GM19099 (cell line): ENCODE measurements around the gene COL5A2.

ENCODE experiments used
- POLR2A ChIP-seq: IDR thresholded peaks from 3 replicates; pipeline ENCODE4 v1.6.1; 2011; ENCODE audit warnings: low read depth; ENCODE audit not compliant: insufficient read length; ENCODE audit errors: extremely low read depth

The COL5A2 gene

GRCh38 chr2:189024901-189025618 lies 154.5 kb downstream of the COL5A2 start:
- no peak for TF ChIP-seq POLR2A

- TF ChIP-seq POLR2A, result no peak
Observed at GRCh38 chr2:189022492-189022891, 157.1 kb downstream of the COL5A2 start.

DNA sequence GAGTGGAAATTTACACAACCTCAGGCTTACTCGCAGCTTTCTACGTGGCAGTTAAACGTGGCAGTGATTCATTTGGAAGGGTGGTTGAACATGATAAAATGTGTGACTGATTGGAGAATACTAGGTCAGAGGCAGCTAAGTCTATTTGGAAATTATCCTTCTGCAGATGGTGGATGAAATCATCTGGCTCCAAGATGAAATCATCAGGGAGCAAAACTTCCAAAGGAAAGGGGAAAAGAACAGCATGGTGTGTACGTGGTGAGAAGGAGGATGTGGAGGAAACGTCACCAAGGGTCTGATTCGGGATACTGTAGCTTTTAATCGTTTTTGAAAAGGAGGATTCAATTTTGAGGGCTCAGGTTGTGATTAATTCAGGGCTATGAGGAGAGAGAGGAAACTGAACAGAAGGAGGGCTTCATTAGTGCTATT lies 157.5 kb downstream of the COL5A2 start:
- no peak for TF ChIP-seq POLR2A

DNA sequence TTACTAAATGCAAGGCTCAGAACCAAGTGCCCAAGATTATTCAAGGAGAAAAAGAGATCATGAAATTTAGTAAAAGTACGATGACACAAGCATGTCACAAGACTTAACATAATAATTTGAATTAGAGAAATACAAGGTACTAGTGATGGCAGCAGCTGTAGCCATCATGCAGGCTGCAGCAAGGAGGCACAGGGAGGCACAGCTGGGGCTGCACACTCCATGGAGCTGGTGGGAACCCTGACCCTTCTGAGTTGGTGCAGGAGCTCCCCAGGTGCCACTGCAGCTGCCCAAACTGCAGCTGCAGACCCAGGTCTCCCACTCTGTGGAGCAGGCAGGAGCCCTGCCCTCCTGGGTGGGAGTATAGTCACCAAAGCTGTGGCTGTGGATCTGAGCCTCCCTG lies 159.4 kb downstream of the COL5A2 start:
- no peak for TF ChIP-seq POLR2A

DNA sequence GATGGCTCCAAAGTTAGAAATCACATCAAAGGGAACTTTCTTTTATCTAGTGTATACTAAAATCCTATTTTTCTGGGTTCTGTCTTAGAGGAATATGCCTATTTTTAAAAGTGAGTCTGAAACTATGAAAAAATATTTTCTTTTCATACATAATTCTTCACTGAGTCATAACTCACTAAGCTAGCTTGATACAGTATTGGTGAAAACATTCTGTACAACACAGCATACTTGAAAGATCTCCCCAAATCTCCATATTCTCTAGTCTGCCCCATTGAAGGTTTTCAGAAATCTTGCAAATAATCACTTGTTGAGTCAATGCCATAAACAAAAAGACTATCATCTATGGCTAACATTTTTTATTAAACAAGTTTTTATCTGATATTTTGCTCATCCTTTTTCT lies 160.9 kb downstream of the COL5A2 start:
- no peak for TF ChIP-seq POLR2A

- no peak for TF ChIP-seq POLR2A
Observed at GRCh38 chr2:189016311-189016861, 163.2 kb downstream of the COL5A2 start.

DNA sequence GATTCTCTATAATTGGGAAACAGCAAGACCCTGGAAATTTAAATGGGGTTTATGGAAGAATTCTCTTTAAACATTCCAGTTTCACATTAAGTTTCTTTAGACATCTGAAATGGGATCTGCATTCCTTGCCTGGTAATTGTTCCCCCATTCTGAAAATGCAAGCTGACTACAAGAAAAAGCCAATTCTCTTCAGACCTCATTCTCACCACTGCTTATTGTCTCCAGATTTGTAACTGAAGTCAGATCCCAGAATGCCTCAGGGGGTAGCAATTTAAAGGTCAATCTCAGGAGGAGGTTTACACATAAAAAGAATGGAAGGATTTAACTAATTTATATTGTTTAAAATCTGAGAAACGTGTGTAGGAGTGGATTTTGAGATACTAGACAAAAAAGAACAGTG lies 164.2 kb downstream of the COL5A2 start:
- TF ChIP-seq POLR2A, result no peak

GRCh38 chr2:189014449-189015138 lies 165.0 kb downstream of the COL5A2 start:
- no peak for TF ChIP-seq POLR2A

DNA sequence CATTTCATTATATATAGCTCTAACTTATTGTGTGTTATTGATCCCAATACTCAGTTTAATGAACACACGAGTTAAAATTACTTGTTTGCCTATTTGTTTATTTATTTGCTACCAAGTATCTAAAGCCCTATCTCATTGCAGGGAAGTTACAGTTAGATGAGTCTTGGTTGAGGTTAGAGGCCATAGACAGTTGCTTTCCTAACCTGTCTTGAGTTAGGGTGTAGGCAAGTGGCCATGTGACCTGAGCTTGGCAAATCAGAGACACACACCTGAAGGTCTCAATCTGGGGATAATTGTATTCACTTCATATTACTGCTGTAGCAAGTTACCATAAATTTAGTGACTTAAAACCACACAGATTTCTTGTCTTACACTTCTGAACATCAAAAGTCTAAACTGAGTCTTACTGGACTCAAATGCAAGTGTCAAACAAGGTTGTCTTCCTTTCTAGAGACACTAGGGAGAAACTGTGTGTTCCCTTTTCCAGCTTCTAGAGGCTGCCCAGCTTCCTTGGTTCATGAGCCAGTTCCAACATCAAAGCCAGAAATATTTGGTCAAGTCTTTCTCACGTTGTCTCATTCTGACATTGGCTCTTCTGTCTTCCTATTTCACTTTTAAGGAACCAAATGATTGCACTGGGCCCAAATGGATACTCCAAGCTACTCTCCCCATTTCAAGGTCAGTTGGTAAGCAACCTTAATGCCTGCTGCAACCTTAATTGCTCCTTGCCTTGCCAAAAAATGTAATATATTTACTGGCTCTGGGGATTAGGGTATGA lies 165.7 kb downstream of the COL5A2 start:
- no peak for TF ChIP-seq POLR2A

DNA sequence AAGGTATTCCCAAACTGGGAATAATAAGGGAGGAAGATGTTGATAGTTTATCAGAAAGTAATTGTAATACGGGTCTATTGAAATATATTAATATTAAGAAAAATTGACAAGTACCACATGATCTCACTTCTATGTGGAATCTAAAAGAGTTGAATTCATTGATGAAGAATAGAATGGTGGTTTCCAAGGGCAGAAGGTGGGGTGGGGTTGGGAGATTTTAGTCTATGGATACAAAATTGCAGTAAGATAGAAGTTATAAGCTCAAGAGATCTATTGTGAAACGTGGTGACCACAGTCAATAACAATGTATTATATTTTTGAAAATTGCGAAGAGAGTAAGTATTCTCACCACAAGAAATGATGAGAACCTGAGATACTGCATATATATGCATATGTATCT lies 166.5 kb downstream of the COL5A2 start:
- no peak for TF ChIP-seq POLR2A

GRCh38 chr2:189012351-189012750 lies 167.2 kb downstream of the COL5A2 start:
- no peak for TF ChIP-seq POLR2A

DNA sequence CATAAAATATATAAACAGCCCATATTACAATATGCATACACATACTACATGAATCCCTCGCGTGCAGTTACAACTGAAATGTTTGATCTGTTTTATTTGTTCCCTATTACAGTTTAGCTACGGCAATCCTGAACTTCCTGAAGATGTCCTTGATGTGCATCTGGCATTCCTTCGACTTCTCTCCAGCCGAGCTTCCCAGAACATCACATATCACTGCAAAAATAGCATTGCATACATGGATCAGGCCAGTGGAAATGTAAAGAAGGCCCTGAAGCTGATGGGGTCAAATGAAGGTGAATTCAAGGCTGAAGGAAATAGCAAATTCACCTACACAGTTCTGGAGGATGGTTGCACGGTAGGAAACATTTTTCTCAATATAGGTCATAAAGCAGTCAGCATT lies 169.0 kb downstream of the COL5A2 start:
- no peak for TF ChIP-seq POLR2A

DNA sequence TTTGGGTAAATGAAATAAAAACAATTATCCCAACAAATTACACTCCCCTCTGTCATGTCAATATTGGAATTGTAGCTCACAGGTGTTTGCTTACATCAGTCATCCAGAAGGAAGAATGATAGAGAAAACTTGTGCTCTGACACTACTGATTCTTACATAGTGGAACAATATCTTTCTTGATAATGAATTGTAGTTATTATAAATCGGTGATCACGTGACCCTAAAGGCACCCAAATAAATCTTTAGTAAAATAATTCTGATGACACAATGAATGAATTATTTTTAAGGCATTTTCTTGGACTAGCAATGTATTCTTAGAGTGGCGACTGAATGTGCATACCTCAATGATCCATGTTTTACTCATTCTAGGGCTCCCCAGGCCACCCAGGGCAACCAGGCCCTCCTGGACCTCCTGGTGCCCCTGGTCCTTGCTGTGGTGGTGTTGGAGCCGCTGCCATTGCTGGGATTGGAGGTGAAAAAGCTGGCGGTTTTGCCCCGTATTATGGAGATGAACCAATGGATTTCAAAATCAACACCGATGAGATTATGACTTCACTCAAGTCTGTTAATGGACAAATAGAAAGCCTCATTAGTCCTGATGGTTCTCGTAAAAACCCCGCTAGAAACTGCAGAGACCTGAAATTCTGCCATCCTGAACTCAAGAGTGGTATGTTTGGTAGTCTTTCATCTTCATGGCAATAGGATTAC lies 170.9 kb downstream of the COL5A2 start:
- TF ChIP-seq POLR2A, result no peak

- no peak for TF ChIP-seq POLR2A
Observed at GRCh38 chr2:189002079-189002478, 177.5 kb downstream of the COL5A2 start.

DNA sequence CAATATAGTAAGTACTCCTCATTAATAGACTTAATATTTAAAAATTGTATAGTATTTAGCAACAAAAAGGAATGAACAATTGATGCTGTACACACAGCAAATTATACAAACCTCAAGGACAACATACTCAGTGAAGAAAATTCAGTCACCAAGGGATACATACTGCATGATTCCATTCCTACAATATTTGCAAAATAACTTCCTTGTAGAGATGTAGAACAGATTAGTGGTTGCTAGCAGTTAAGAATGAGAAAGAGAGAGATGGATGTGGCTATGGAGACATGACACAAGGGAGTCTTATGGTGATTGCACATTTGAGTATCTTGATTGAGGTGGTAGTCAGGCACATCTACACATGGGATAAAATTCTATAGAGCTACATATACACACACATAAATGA lies 179.3 kb downstream of the COL5A2 start:
- no peak for TF ChIP-seq POLR2A
